ENCODE data around the gene VSIR.
A peak's percentile ranks its signal among the peaks of the same experiment; 100 is the strongest.

The VSIR gene

GRCh38 chr10:71711052-71711623 is 62.2 kb downstream of the VSIR start:
- DNase-seq = no peak

- DNase-seq = no peak
Measured at GRCh38 chr10:71710519-71710918, 62.8 kb downstream of the VSIR start.

- no peak for DNase-seq
Measured at GRCh38 chr10:71708897-71709882, 64.1 kb downstream of the VSIR start.

GRCh38 chr10:71708301-71708703 is 65.0 kb downstream of the VSIR start:
- DNase-seq = peak; percentile 77 to 78

- DNase-seq = no peak
Measured at GRCh38 chr10:71707240-71707789, 66.0 kb downstream of the VSIR start.

- no peak for DNase-seq
Measured at GRCh38 chr10:71706216-71707121, 66.9 kb downstream of the VSIR start.

- DNase-seq = no peak
Measured at GRCh38 chr10:71705582-71705981, 67.7 kb downstream of the VSIR start.

GRCh38 chr10:71704816-71705215 is 68.5 kb downstream of the VSIR start:
- no peak for DNase-seq

- DNase-seq = no peak
Measured at GRCh38 chr10:71703577-71703976, 69.7 kb downstream of the VSIR start.

GRCh38 chr10:71701496-71702132 is 71.7 kb downstream of the VSIR start:
- DNase-seq = no peak

- DNase-seq = no peak
Measured at GRCh38 chr10:71700731-71701368, 72.5 kb downstream of the VSIR start.

GRCh38 chr10:71698737-71699136 is 74.6 kb downstream of the VSIR start:
- DNase-seq = no peak

GRCh38 chr10:71697938-71698709 is 75.2 kb downstream of the VSIR start:
- DNase-seq = peak; percentile 52 to 54

Measured in stimulated activated CD4-positive, alpha-beta T cell treated with anti-CD3 and anti-CD28 coated beads, Interleukin-2, amount 100 ng/mL, for 24 hours (primary cell).